GM19193 (cell line): Measurements from ENCODE around the gene KLHL26.

Experiments used
- POLR2A ChIP-seq: IDR thresholded peaks from 4 replicates; pipeline ENCODE4 v1.6.1; 2011; ENCODE audit not compliant: insufficient read depth, insufficient read length; ENCODE audit errors: extremely low read depth

KLHL26 gene

GRCh38 chr19:18662972-18663732, 26.3 kb downstream of the KLHL26 start:
- TF ChIP-seq POLR2A: no peak

GRCh38 chr19:18663940-18664530, 27.2 kb downstream of the KLHL26 start:
- TF ChIP-seq POLR2A: no peak

- TF ChIP-seq POLR2A: no peak
These were observed 29.0 kb downstream of the KLHL26 start for GRCh38 chr19:18665771-18666202.

GRCh38 chr19:18666317-18666716, 29.5 kb downstream of the KLHL26 start:
- TF ChIP-seq POLR2A: no peak

GRCh38 chr19:18666784-18667183, 30.0 kb downstream of the KLHL26 start:
- TF ChIP-seq POLR2A: no peak

- TF ChIP-seq POLR2A: no peak
These were observed 30.9 kb downstream of the KLHL26 start for GRCh38 chr19:18667531-18668251.

- TF ChIP-seq POLR2A: no peak
These were observed 31.4 kb downstream of the KLHL26 start for GRCh38 chr19:18668252-18668631.

- no peak for TF ChIP-seq POLR2A
These were observed 32.1 kb downstream of the KLHL26 start for GRCh38 chr19:18668744-18669523.

- TF ChIP-seq POLR2A: no peak
These were observed 32.6 kb downstream of the KLHL26 start for GRCh38 chr19:18669524-18669817.

GRCh38 chr19:18669883-18670282, 33.1 kb downstream of the KLHL26 start:
- no peak for TF ChIP-seq POLR2A

- TF ChIP-seq POLR2A: no peak
These were observed 33.5 kb downstream of the KLHL26 start for GRCh38 chr19:18670312-18670711.

GRCh38 chr19:18671303-18672043, 34.6 kb downstream of the KLHL26 start:
- TF ChIP-seq POLR2A: no peak

- no peak for TF ChIP-seq POLR2A
These were observed 35.2 kb downstream of the KLHL26 start for GRCh38 chr19:18672044-18672451.

- TF ChIP-seq POLR2A: no peak
These were observed 35.9 kb downstream of the KLHL26 start for GRCh38 chr19:18672606-18673337.

- TF ChIP-seq POLR2A: no peak
These were observed 37.8 kb downstream of the KLHL26 start for GRCh38 chr19:18674616-18675015.

- no peak for TF ChIP-seq POLR2A
These were observed 39.0 kb downstream of the KLHL26 start for GRCh38 chr19:18675779-18676178.
